Measurements from ENCODE around the gene KLHL30. TPM values are rescaled to one million over a fixed set of nuclear protein-coding genes. Genes with fewer than 3 reads are reported as not detected.
A peak's percentile ranks its signal among the peaks of the same experiment; 100 is the strongest.

Gene KLHL30
- total RNA-seq, 1 donor from 2014 or later: 1.2 TPM

DNA sequence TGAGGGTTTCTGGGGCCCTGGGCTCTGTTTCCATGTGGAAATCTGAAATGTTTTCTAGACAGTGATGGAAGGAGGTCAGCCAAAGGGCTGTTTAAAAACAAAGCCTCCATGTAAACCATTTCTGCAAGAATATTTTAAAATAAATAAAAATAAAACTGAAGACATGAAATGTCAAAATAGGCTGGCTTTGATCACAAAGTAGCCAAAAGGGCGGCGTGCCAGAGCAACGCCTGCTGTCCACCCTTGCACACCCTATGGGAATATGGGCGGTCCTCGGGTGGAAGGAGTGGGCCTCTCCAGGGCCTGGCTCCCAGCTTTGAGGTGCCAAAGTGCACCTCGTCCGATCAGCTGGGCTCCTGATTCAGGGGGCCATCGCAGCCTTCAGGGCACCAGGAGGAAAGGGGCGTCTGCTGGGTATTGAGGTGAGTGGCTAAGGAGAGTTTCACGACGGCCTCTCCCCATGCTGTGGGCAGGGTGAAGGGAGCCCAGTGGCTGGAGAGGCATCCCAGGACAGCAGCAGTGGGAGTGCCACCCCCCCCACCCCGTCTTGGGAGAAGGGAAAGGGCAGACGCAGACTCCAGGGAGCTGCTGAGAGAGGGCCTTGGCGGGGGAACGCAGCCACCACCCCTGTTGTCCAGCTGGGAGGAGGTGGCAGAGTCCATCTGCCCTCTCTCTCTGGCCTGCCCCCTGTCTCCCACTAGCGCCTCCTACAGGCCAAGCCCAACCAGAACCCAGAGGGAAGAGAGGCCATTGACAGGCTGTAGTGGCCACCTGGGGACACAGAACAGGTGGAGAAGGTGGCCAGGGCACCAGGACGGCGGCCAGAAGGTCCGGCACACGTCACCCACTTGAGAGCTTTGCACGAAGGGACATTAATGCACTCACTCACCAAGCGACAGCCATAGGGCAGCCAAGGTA is 14.6 kb downstream of the KLHL30 start:
- Mint-ChIP-seq H3K36me3 (ENCODE audit: unreplicated experiment) (no peaks in the 10 kb centered on the region), H3K9me3 (ENCODE audit: unreplicated experiment) (peaks cover 4% of the 10 kb centered on the region), H3K27ac (ENCODE audit: unreplicated experiment) (no peak overlapping the region), H3K4me3 (ENCODE audit: unreplicated experiment) (no peak overlapping the region), H3K27me3 (ENCODE audit: unreplicated experiment) (no peaks in the 10 kb centered on the region), H3K4me1 (ENCODE audit: unreplicated experiment) (peaks cover 3% of the 10 kb centered on the region)
- no peak for DNase-seq (ENCODE audit: extremely low spot score, unreplicated experiment)
- TF ChIP-seq CTCF (IDR thresholded peaks at IDR 0.05): peak; percentile 14

DNA sequence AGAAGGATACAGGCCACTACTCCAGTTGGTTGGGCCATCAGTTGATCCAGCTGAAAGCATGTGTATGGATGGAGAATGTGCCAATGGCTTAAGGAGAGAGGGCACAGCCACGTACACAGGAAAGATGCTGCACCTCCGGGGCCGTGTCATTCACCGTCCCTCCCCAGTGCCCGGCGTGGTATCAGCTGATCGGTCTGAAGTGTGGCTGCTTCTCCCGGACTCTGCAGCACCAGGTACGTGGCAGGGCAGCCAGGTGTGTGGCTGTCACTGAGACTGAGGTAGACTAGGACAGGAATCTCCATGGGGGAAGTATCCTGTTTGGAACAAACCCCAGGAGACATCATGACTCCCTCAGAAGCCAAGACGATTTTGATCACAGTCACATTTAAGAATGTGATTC is 16.1 kb downstream of the KLHL30 start:
- Mint-ChIP-seq H3K27ac (ENCODE audit: unreplicated experiment) (no peak overlapping the region), H3K9me3 (ENCODE audit: unreplicated experiment) (peaks cover 4% of the 10 kb centered on the region), H3K4me3 (ENCODE audit: unreplicated experiment) (no peak overlapping the region), H3K27me3 (ENCODE audit: unreplicated experiment) (no peaks in the 10 kb centered on the region), H3K36me3 (ENCODE audit: unreplicated experiment) (no peaks in the 10 kb centered on the region), H3K4me1 (ENCODE audit: unreplicated experiment) (peaks cover 7% of the 10 kb centered on the region)
- no peak for TF ChIP-seq CTCF (IDR thresholded peaks at IDR 0.05)
- DNase-seq (ENCODE audit: extremely low spot score, unreplicated experiment): no peak

GRCh38 chr2:238155051-238155760 is 16.7 kb downstream of the KLHL30 start:
- peaks cover 9% of the 10 kb centered on the region for H3K4me1 Mint-ChIP-seq (ENCODE audit: unreplicated experiment)
- TF ChIP-seq CTCF (IDR thresholded peaks at IDR 0.05): no peak
- H3K27ac Mint-ChIP-seq (ENCODE audit: unreplicated experiment): no peak overlapping the region
- H3K4me3 Mint-ChIP-seq (ENCODE audit: unreplicated experiment): no peak overlapping the region
- H3K27me3 Mint-ChIP-seq (ENCODE audit: unreplicated experiment): no peaks in the 10 kb centered on the region
- H3K36me3 Mint-ChIP-seq (ENCODE audit: unreplicated experiment): no peaks in the 10 kb centered on the region
- H3K9me3 Mint-ChIP-seq (ENCODE audit: unreplicated experiment): peaks cover 4% of the 10 kb centered on the region
- DNase-seq (ENCODE audit: extremely low spot score, unreplicated experiment): no peak

DNA sequence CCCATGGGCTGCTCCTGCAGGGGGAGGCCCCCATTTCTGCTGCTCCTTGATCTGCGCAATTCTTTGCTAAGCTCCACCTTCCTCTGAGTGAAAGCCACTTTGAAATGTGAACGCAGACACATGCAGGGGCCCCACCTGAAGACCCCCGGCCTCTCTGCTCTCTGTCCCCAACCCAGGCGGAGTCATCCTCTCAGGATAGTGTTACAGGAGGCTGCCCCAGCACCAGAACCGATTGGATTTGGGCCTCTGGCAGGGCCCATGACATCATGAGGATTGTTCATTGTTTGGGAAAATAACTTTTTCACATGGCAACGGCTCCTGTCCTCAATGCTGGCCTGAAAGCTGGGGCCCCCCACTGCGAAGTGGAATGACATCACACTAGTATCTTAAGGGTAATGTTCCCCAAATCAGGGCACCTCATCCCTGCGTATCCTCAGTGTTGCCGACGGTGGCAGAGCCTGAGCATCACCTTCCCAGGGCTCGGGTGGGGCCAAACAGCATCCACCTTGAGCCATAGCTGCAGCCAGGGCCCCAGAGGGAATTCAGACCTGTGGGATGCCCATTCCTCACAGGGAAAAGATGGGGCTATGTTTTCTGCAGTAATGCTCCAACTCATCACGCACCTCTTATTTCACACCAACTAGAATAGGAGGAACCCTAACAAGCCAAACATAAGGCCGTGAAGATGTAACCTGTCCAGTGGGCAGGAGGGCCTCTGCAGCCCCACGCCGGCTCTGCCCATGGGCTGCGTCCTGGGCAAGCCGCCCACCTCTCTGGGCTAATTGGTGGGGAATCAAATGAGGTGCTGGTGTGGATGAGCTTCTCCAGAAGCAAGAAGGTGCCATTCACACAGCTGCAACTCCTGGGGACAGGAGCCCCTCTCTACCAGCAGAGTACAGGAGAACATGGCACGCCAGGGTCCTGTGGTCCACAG is 17.6 kb downstream of the KLHL30 start:
- Mint-ChIP-seq H3K36me3 (ENCODE audit: unreplicated experiment) (no peaks in the 10 kb centered on the region), H3K27me3 (ENCODE audit: unreplicated experiment) (no peaks in the 10 kb centered on the region), H3K27ac (ENCODE audit: unreplicated experiment) (no peak overlapping the region), H3K4me3 (ENCODE audit: unreplicated experiment) (no peak overlapping the region), H3K9me3 (ENCODE audit: unreplicated experiment) (peaks cover 4% of the 10 kb centered on the region), H3K4me1 (ENCODE audit: unreplicated experiment) (peaks cover 9% of the 10 kb centered on the region)
- TF ChIP-seq CTCF (IDR thresholded peaks at IDR 0.05): no peak
- no peak for DNase-seq (ENCODE audit: extremely low spot score, unreplicated experiment)
